Cardiac fibroblast (primary cell): ENCODE data around the gene AP3S1.
A peak's percentile ranks its signal among the peaks of the same experiment; 100 is the strongest.
"Not testable (repeated sequence)": the region's sequence is repeated elsewhere in the genome, so short reads cannot be mapped to it uniquely, and the experiment has no call there.

Experiments
- DNase-seq, 2 donors: peaks; one replicate each; pipeline versions ENCODE4 v3.0.0 to v3.0.0-alpha.2; 2010; ENCODE audit warnings: low read depth in 2 of 2
- H3K4me3 ChIP-seq, 2 donors: replicated peaks in 1 of 2; 1 replicate in 1 of 2; 2 replicates in 1 of 2; pipeline ENCODE4 v1.5.1; 2011; ENCODE audit warnings: low read depth in 2 of 2, low read length in 2 of 2, mild to moderate bottlenecking in 2 of 2, moderate library complexity in 1 of 2
- TF ChIP-seq, protein P1 (sequence below): IDR thresholded peaks from one replicate; pipeline ENCODE4 v1.5.1; 2011; ENCODE audit warnings: low read depth, mild to moderate bottlenecking, low read length, inconsistent platforms

AP3S1 gene

GRCh38 chr5:115820846-115821245 lies 20.9 kb upstream of the AP3S1 start:
- no peak for DNase-seq

DNA sequence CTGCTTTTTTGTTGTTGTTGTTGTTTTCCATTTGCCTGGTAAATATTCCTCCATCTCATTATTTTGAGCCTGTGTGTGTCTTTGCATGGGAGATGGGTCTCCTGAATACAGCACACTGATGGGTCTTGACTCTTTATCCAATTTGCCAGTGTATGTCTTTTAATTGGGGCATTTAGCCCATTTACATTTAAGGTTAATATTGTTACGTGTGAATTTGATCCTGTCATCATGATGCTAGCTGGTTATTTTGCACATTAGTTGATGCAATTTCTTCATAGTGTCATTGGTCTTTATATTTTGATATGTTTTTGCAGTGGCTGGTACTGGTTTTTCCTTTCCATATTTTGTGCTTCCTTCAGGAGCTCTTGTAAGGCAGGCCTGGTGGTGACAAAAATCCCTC lies 16.8 kb upstream of the AP3S1 start:
- DNase-seq, H3K4me3 ChIP-seq: not testable (repeated sequence)

More at GRCh38 chr5:115820846-115821245, 20.9 kb upstream of the AP3S1 start:
- TF ChIP-seq, protein P1, sequence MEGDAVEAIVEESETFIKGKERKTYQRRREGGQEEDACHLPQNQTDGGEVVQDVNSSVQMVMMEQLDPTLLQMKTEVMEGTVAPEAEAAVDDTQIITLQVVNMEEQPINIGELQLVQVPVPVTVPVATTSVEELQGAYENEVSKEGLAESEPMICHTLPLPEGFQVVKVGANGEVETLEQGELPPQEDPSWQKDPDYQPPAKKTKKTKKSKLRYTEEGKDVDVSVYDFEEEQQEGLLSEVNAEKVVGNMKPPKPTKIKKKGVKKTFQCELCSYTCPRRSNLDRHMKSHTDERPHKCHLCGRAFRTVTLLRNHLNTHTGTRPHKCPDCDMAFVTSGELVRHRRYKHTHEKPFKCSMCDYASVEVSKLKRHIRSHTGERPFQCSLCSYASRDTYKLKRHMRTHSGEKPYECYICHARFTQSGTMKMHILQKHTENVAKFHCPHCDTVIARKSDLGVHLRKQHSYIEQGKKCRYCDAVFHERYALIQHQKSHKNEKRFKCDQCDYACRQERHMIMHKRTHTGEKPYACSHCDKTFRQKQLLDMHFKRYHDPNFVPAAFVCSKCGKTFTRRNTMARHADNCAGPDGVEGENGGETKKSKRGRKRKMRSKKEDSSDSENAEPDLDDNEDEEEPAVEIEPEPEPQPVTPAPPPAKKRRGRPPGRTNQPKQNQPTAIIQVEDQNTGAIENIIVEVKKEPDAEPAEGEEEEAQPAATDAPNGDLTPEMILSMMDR: no peak
- no peak overlapping the region for H3K4me3 ChIP-seq

GRCh38 chr5:115825948-115826347 lies 15.8 kb upstream of the AP3S1 start:
- H3K4me3 ChIP-seq: no peak overlapping the region
- DNase-seq: no peak
- TF ChIP-seq, protein P1: no peak

DNA sequence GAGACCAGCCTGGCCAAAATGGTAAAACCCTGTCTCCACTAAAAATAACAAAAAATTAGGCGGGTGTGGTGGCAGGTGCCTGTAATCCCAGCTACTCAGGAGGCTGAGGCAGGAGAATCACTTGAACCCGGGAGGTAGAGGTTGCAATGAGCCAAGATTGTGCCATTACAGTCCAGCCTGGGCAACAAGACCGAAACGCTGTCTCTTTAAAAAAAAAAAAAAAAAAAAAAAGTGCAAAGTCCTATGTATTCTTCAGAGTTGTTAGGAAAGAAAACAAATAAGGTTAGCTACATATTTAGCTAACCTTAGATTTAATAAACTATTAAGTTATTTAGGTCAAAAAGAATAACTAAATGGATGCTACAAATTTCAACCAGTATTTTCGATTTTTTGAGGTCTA lies 11.8 kb upstream of the AP3S1 start:
- DNase-seq: no peak
- H3K4me3 ChIP-seq: no peak overlapping the region
- TF ChIP-seq, protein P1: no peak

DNA sequence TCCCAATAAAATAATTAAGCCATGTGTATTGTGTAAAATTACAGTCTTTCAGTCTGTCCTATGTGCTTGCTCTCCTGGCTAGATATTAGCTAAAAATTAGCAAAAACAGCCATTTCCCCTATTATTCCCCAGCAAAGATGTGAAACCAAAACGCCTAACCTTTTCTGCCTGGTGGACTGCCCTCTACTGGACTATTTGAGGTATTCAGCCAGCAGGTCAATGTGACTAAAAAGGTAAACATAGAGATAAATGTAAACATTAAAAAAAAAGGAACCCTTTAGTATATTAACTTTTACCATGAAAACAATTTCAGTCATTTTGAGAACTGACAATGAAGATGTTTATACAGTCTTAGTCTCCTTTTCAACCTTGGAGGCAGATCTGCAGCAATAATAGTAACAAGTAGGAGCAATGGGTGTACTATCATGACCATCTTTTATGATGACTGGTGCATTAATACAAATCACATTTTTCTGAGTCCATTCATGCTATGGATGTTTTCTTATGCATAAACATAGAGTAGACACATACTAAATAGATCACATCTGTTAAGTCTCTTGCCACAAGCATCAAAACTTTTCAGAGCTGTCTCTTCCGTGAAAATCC lies 10.5 kb upstream of the AP3S1 start:
- DNase-seq: peak; percentile 55 to 65
- H3K4me3 ChIP-seq: no peak overlapping the region
- TF ChIP-seq, protein P1: peak; percentile 82

GRCh38 chr5:115835481-115835880 lies 6.3 kb upstream of the AP3S1 start:
- TF ChIP-seq, protein P1: no peak
- no peak for DNase-seq
- H3K4me3 ChIP-seq: no peak overlapping the region

DNA sequence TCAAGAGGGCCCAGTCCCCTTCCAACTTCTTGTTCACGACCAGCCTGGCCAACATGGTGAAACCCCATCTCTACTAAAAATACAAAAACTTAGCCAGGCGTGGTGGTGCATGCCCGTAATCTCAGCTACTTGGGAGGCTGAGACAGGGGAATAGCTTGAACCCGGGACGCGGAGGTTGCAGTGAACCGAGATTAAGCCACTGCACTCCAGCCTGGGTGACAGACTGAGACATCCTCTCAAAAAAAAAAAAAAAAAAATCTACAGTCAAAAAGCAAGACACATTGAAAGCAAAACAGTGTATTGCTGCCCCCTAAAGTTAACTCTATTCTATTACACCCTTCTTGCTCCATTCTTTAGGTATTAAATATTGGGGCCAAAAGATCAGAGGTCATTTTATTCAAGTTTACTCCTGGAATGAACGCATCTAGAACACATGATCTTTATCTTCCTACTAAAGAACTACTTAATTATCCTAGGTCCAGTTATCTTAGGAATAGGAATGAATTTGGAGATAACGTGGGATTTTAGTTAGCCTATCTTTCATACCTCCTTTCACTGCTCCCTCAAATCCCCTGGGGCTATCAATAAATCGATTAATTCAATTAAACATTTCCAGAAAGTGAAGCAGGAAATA lies 2.7 kb upstream of the AP3S1 start:
- TF ChIP-seq, protein P1: peak; percentile 46
- DNase-seq: peak; percentile 70 to 74
- peak overlapping the region; percentile 9 to 92 for H3K4me3 ChIP-seq
